Measurements from ENCODE around the gene MX1. TPM values are rescaled to one million over a fixed set of nuclear protein-coding genes. Genes with fewer than 3 reads are reported as not detected.

MX1 gene
- total RNA-seq, 1 donor from 2014 or later = 16.7 TPM

GRCh38 chr21:41501919-41502318, 75.9 kb downstream of the MX1 start:
- intact Hi-C loops (cut with DNase I) = no loop called here
- Histone ChIP-seq H3K4me1 (peaks cover 3% of the 10 kb centered on the region), H3K27ac (no peak overlapping the region), H3K36me3 (no peaks in the 10 kb centered on the region), H3K27me3 (no peaks in the 10 kb centered on the region), H3K4me3 (no peak overlapping the region), H3K9me3 (no peaks in the 10 kb centered on the region)
- no peak for DNase-seq (ENCODE audit: extremely low spot score in 2 of 2)
- TF ChIP-seq, protein P1, sequence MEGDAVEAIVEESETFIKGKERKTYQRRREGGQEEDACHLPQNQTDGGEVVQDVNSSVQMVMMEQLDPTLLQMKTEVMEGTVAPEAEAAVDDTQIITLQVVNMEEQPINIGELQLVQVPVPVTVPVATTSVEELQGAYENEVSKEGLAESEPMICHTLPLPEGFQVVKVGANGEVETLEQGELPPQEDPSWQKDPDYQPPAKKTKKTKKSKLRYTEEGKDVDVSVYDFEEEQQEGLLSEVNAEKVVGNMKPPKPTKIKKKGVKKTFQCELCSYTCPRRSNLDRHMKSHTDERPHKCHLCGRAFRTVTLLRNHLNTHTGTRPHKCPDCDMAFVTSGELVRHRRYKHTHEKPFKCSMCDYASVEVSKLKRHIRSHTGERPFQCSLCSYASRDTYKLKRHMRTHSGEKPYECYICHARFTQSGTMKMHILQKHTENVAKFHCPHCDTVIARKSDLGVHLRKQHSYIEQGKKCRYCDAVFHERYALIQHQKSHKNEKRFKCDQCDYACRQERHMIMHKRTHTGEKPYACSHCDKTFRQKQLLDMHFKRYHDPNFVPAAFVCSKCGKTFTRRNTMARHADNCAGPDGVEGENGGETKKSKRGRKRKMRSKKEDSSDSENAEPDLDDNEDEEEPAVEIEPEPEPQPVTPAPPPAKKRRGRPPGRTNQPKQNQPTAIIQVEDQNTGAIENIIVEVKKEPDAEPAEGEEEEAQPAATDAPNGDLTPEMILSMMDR (IDR thresholded peaks at IDR 0.05) = no peak
- TF ChIP-seq POLR2AphosphoS5 (IDR thresholded peaks at IDR 0.05; ENCODE audit: insufficient read depth in 1 of 2, low read depth in 1 of 2) (no peak), POLR2A (IDR thresholded peaks at IDR 0.05) (no peak)

GRCh38 chr21:41503331-41503730, 77.3 kb downstream of the MX1 start:
- peaks cover 16% of the 10 kb centered on the region for H3K4me1 ChIP-seq
- H3K4me3 ChIP-seq = no peak overlapping the region
- H3K9me3 ChIP-seq = no peaks in the 10 kb centered on the region
- H3K36me3 ChIP-seq = no peaks in the 10 kb centered on the region
- intact Hi-C loops (cut with DNase I) = no loop called here
- TF ChIP-seq POLR2AphosphoS5 (IDR thresholded peaks at IDR 0.05; ENCODE audit: insufficient read depth in 1 of 2, low read depth in 1 of 2) (no peak), POLR2A (IDR thresholded peaks at IDR 0.05) (no peak)
- TF ChIP-seq, protein P1 (IDR thresholded peaks at IDR 0.05) = no peak
- no peak overlapping the region for H3K27ac ChIP-seq
- H3K27me3 ChIP-seq = peaks cover 7% of the 10 kb centered on the region
- no peak for DNase-seq (ENCODE audit: extremely low spot score in 2 of 2)

DNA sequence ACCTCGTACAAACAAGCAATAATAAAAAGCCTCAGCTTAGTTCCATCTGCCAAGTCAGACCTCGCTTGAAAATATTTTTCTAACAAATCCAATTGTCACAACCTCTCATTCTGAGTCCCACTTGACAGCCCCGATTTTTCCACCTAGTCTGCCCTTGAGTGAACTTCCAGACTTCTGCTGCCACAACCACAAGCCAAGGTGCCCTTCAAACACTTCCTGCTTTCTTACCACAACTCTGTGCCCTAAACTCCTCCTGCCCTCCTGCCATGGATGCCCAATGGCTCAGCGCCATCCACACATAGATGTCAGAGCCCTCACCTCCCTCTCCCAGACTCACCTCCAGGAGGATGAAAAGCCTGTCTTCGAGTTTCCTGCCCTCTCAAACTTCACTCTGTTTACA, 78.0 kb downstream of the MX1 start:
- Histone ChIP-seq H3K27me3 (peaks cover 9% of the 10 kb centered on the region), H3K27ac (no peak overlapping the region), H3K4me1 (peaks cover 20% of the 10 kb centered on the region), H3K9me3 (no peaks in the 10 kb centered on the region), H3K36me3 (no peaks in the 10 kb centered on the region), H3K4me3 (no peak overlapping the region)
- intact Hi-C loops (cut with DNase I) = no loop called here
- DNase-seq (ENCODE audit: extremely low spot score in 2 of 2) = no peak
- TF ChIP-seq, protein P1 (IDR thresholded peaks at IDR 0.05) = no peak
- TF ChIP-seq POLR2AphosphoS5 (IDR thresholded peaks at IDR 0.05; ENCODE audit: insufficient read depth in 1 of 2, low read depth in 1 of 2) (no peak), POLR2A (IDR thresholded peaks at IDR 0.05) (no peak)

GRCh38 chr21:41506005-41506594, 80.1 kb downstream of the MX1 start:
- TF ChIP-seq, protein P1 (IDR thresholded peaks at IDR 0.05) = no peak
- TF ChIP-seq POLR2A (IDR thresholded peaks at IDR 0.05) = no peak
- TF ChIP-seq POLR2AphosphoS5 (IDR thresholded peaks at IDR 0.05; ENCODE audit: insufficient read depth in 1 of 2, low read depth in 1 of 2) = no peak
- intact Hi-C loops (cut with DNase I) = no loop called here
- no peaks in the 10 kb centered on the region for H3K36me3 ChIP-seq
- no peak overlapping the region for H3K4me3 ChIP-seq
- DNase-seq (ENCODE audit: extremely low spot score in 2 of 2) = no peak
- no peaks in the 10 kb centered on the region for H3K9me3 ChIP-seq
- H3K27ac ChIP-seq = no peak overlapping the region
- peaks cover 9% of the 10 kb centered on the region for H3K27me3 ChIP-seq
- peaks cover 20% of the 10 kb centered on the region for H3K4me1 ChIP-seq

DNA sequence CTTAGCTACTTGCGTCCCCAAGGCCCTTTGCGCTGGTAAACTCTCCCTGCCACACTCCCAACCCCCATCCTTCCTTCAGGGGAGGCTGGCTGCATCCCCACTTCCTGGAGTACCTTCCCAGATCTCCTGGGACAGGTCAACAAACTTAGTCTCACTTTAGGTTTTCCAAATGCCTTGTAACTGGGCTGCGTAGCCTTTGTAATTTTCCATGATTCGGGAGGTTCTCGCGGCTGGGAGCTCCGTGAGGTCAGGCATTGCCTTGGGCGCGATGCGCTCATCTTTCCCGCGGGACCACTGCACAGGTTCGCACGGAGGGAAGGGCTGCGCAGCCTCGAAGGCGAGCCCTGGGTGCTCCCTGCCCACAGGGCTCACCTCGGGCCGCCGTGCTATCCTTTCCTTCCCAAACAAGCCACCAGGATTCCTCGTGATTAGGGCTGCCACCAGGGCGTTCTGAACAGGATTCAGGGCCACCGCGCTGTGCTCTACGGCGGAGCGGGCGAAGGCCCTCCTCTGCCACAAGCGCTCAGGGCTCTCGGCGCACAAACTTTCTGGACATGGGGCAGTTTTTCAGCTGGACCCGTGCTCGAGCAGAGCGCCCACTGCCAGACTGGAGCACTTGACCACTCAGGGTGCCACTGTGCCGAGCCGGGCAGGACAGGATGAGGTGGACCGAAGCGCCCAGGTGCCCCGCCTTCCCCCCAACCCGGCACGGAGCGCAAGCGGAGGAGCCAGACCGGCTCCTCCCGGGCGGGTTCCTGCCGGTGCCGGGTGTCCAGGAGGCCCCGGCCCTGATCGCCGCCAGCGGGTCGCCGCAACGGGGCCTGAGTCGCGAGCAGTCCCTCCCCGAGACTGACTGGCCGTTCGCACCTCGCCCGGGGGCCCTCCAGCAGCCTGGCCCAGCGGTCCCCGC, 80.8 kb downstream of the MX1 start:
- no peak overlapping the region for H3K27ac ChIP-seq
- TF ChIP-seq POLR2A (IDR thresholded peaks at IDR 0.05) (no peak), POLR2AphosphoS5 (IDR thresholded peaks at IDR 0.05; ENCODE audit: insufficient read depth in 1 of 2, low read depth in 1 of 2) (no peak)
- TF ChIP-seq, protein P1 (IDR thresholded peaks at IDR 0.05) = no peak
- DNase-seq (ENCODE audit: extremely low spot score in 2 of 2) = no peak
- H3K9me3 ChIP-seq = no peaks in the 10 kb centered on the region
- peaks cover 20% of the 10 kb centered on the region for H3K4me1 ChIP-seq
- H3K36me3 ChIP-seq = no peaks in the 10 kb centered on the region
- H3K4me3 ChIP-seq = peak overlapping the region in 1 of 2 donors; percentile 35
- intact Hi-C loops (cut with DNase I) = no loop called here
- H3K27me3 ChIP-seq = peaks cover 9% of the 10 kb centered on the region
